Measurements from ENCODE around the gene KCNT1. TPM values are rescaled to one million over a fixed set of nuclear protein-coding genes. Genes with fewer than 3 reads are reported as not detected.

Gene KCNT1
- total RNA-seq, 1 experiment from 2014 or later, result not detected

DNA sequence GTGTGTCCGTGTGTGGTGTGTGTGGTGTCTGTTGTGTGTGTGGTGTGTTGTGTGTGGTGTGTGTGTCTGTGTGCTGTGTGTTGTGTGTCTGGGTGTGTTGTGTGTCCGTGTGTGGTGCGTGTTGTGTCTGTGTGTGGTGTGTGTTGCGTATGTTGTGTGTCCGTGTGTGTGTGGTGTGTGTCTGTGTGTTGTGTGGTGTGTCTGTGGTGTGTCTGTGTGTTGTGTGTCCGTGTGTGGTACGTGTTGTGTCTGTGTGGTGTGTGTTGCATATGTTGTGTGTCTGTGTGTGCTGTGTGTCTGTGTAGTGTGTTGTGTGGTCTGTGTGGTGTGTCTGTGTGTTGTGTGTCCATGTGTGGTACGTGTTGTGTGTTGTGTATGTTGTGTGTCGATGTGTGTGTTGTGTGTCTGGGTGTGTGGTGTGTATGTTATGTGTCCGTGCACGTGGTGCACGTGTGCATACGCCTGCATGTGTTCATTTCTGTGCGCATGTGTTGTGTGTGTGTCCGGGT, 72.3 kb downstream of the KCNT1 start:
- DNase-seq, result no peak
- no peaks in the 10 kb centered on the region for H3K79me2 ChIP-seq (ENCODE audit: low read length)
- H3K4me1 ChIP-seq (ENCODE audit: low read length), result no peaks in the 10 kb centered on the region
- H3K4me3 ChIP-seq (ENCODE audit: low read length), result no peak overlapping the region
- H3K27ac ChIP-seq (ENCODE audit: low read length), result no peak overlapping the region
- H3K9me3 ChIP-seq (ENCODE audit: low read length), result no peaks in the 10 kb centered on the region
- no peak overlapping the region for H3K9ac ChIP-seq (ENCODE audit: low read length)
- H3K36me3 ChIP-seq (ENCODE audit: insufficient read depth, low read length), result no peaks in the 10 kb centered on the region
- H3K27me3 ChIP-seq (ENCODE audit: low read length), result no peaks in the 10 kb centered on the region
- no peak overlapping the region for H2AFZ ChIP-seq (ENCODE audit: low read length)
- no peaks in the 10 kb centered on the region for H3K9me2 ChIP-seq (replicated peaks; ENCODE audit: insufficient read depth, low read length)
- no peak overlapping the region for H3K4me2 ChIP-seq (ENCODE audit: low read depth, low read length, poor library complexity, severe bottlenecking)
- no peaks in the 10 kb centered on the region for H4K20me1 ChIP-seq (ENCODE audit: insufficient read depth, low read depth, low read length)

- H3K36me3 ChIP-seq (ENCODE audit: insufficient read depth, low read length), result no peaks in the 10 kb centered on the region
- H3K27ac ChIP-seq (ENCODE audit: low read length), result no peak overlapping the region
- H3K9me3 ChIP-seq (ENCODE audit: low read length), result no peaks in the 10 kb centered on the region
- no peak overlapping the region for H2AFZ ChIP-seq (ENCODE audit: low read length)
- H3K9ac ChIP-seq (ENCODE audit: low read length), result no peak overlapping the region
- no peaks in the 10 kb centered on the region for H3K9me2 ChIP-seq (replicated peaks; ENCODE audit: insufficient read depth, low read length)
- DNase-seq, result no peak
- no peak overlapping the region for H3K4me2 ChIP-seq (ENCODE audit: low read depth, low read length, poor library complexity, severe bottlenecking)
- H3K4me3 ChIP-seq (ENCODE audit: low read length), result no peak overlapping the region
- no peaks in the 10 kb centered on the region for H3K4me1 ChIP-seq (ENCODE audit: low read length)
- no peaks in the 10 kb centered on the region for H3K79me2 ChIP-seq (ENCODE audit: low read length)
- H4K20me1 ChIP-seq (ENCODE audit: insufficient read depth, low read depth, low read length), result no peaks in the 10 kb centered on the region
- H3K27me3 ChIP-seq (ENCODE audit: low read length), result no peaks in the 10 kb centered on the region
Observed at GRCh38 chr9:135774794-135775525, 73.0 kb downstream of the KCNT1 start.

DNA sequence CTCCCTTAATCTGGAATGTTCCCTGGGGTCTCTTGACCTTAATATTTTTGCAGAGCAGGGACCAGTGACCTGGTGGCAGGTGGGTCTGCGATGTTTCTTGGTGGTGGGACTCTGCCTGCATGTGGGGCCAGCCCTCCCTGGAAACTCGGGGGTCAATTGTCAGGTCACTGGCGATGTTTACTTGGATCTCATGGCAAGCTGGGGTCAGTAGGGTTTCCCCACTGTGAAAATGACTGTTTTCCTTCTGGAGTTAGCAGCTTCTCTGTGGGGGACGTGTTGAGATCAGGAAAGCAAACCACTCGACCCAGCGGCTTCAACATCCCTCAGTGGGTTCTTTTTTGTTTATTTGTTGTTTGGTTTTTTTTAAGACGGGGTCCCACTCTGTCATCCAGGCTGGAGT, 73.9 kb downstream of the KCNT1 start:
- H3K27ac ChIP-seq (ENCODE audit: low read length), result no peak overlapping the region
- DNase-seq, result no peak
- no peaks in the 10 kb centered on the region for H3K36me3 ChIP-seq (ENCODE audit: insufficient read depth, low read length)
- no peaks in the 10 kb centered on the region for H3K9me3 ChIP-seq (ENCODE audit: low read length)
- no peaks in the 10 kb centered on the region for H3K9me2 ChIP-seq (replicated peaks; ENCODE audit: insufficient read depth, low read length)
- H4K20me1 ChIP-seq (ENCODE audit: insufficient read depth, low read depth, low read length), result no peaks in the 10 kb centered on the region
- no peaks in the 10 kb centered on the region for H3K27me3 ChIP-seq (ENCODE audit: low read length)
- no peak overlapping the region for H3K9ac ChIP-seq (ENCODE audit: low read length)
- no peak overlapping the region for H3K4me3 ChIP-seq (ENCODE audit: low read length)
- H3K4me1 ChIP-seq (ENCODE audit: low read length), result no peaks in the 10 kb centered on the region
- no peaks in the 10 kb centered on the region for H3K79me2 ChIP-seq (ENCODE audit: low read length)
- no peak overlapping the region for H2AFZ ChIP-seq (ENCODE audit: low read length)
- H3K4me2 ChIP-seq (ENCODE audit: low read depth, low read length, poor library complexity, severe bottlenecking), result no peak overlapping the region

DNA sequence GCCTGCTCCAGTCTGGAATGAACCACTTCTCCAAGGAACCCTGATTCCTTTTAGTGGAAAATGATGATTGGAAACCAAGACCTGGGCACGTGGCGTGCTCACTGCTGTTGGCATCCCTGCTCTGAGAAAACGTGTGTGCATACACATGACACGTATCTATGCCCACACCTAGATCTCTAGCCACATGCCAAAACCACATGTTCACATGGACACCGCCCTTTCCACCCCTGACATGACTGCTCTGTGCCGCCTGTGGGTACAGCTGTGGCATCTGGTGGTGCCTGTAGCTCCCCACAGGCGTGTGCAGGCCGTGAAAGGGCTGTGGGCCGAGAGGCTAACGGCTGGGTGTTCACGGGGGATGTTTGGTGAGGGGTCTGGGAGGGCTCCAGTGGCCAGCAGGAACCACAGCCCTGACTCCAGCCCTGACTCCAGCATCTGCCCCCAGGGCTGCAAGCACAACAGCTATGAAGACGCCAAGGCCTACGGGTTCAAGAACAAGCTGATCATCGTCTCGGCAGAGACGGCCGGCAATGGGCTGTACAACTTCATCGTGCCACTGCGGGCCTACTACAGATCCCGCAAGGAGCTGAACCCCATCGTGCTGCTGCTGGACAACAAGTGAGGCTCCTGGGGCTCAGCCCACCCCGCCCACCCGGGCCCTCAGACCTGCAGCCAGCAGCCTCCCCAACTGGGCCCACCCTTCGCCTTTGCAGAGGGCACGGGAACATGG, 75.1 kb downstream of the KCNT1 start:
- H3K4me3 ChIP-seq (ENCODE audit: low read length), result no peak overlapping the region
- H3K27me3 ChIP-seq (ENCODE audit: low read length), result no peaks in the 10 kb centered on the region
- no peaks in the 10 kb centered on the region for H3K9me3 ChIP-seq (ENCODE audit: low read length)
- DNase-seq, result no peak
- no peak overlapping the region for H3K9ac ChIP-seq (ENCODE audit: low read length)
- no peaks in the 10 kb centered on the region for H4K20me1 ChIP-seq (ENCODE audit: insufficient read depth, low read depth, low read length)
- no peak overlapping the region for H3K27ac ChIP-seq (ENCODE audit: low read length)
- no peaks in the 10 kb centered on the region for H3K4me1 ChIP-seq (ENCODE audit: low read length)
- no peak overlapping the region for H2AFZ ChIP-seq (ENCODE audit: low read length)
- H3K79me2 ChIP-seq (ENCODE audit: low read length), result no peaks in the 10 kb centered on the region
- no peak overlapping the region for H3K4me2 ChIP-seq (ENCODE audit: low read depth, low read length, poor library complexity, severe bottlenecking)
- H3K9me2 ChIP-seq (replicated peaks; ENCODE audit: insufficient read depth, low read length), result no peaks in the 10 kb centered on the region
- H3K36me3 ChIP-seq (ENCODE audit: insufficient read depth, low read length), result no peaks in the 10 kb centered on the region

GRCh38 chr9:135777623-135778177, 75.7 kb downstream of the KCNT1 start:
- Histone ChIP-seq H3K4me3 (ENCODE audit: low read length) (no peak overlapping the region), H2AFZ (ENCODE audit: low read length) (no peak overlapping the region), H4K20me1 (ENCODE audit: insufficient read depth, low read depth, low read length) (no peaks in the 10 kb centered on the region), H3K27ac (ENCODE audit: low read length) (no peak overlapping the region), H3K4me2 (ENCODE audit: low read depth, low read length, poor library complexity, severe bottlenecking) (no peak overlapping the region), H3K36me3 (ENCODE audit: insufficient read depth, low read length) (no peaks in the 10 kb centered on the region), H3K27me3 (ENCODE audit: low read length) (no peaks in the 10 kb centered on the region), H3K9me3 (ENCODE audit: low read length) (no peaks in the 10 kb centered on the region), H3K9me2 (replicated peaks; ENCODE audit: insufficient read depth, low read length) (no peaks in the 10 kb centered on the region), H3K79me2 (ENCODE audit: low read length) (no peaks in the 10 kb centered on the region), H3K4me1 (ENCODE audit: low read length) (no peaks in the 10 kb centered on the region), H3K9ac (ENCODE audit: low read length) (no peak overlapping the region)
- DNase-seq, result no peak

DNA sequence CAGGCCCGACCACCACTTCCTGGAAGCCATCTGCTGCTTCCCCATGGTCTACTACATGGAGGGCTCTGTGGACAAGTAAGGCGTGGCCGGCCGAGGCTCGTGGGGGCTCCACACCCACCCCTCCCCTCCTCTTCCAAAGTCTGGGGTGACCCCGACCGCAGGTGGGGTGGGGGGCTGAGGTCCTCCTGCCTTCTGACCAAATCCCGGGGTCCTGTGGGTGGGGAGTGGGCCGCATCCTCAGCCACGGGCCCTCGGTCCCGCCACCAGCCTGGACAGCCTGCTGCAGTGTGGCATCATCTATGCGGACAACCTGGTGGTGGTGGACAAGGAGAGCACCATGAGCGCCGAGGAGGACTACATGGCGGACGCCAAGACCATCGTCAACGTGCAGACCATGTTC, 76.4 kb downstream of the KCNT1 start:
- H3K4me1 ChIP-seq (ENCODE audit: low read length), result no peaks in the 10 kb centered on the region
- no peaks in the 10 kb centered on the region for H3K36me3 ChIP-seq (ENCODE audit: insufficient read depth, low read length)
- no peak overlapping the region for H3K4me3 ChIP-seq (ENCODE audit: low read length)
- no peak overlapping the region for H3K4me2 ChIP-seq (ENCODE audit: low read depth, low read length, poor library complexity, severe bottlenecking)
- H4K20me1 ChIP-seq (ENCODE audit: insufficient read depth, low read depth, low read length), result no peaks in the 10 kb centered on the region
- H2AFZ ChIP-seq (ENCODE audit: low read length), result no peak overlapping the region
- DNase-seq, result no peak
- H3K27ac ChIP-seq (ENCODE audit: low read length), result no peak overlapping the region
- no peaks in the 10 kb centered on the region for H3K27me3 ChIP-seq (ENCODE audit: low read length)
- H3K9ac ChIP-seq (ENCODE audit: low read length), result no peak overlapping the region
- no peaks in the 10 kb centered on the region for H3K79me2 ChIP-seq (ENCODE audit: low read length)
- H3K9me2 ChIP-seq (replicated peaks; ENCODE audit: insufficient read depth, low read length), result no peaks in the 10 kb centered on the region
- no peaks in the 10 kb centered on the region for H3K9me3 ChIP-seq (ENCODE audit: low read length)

DNA sequence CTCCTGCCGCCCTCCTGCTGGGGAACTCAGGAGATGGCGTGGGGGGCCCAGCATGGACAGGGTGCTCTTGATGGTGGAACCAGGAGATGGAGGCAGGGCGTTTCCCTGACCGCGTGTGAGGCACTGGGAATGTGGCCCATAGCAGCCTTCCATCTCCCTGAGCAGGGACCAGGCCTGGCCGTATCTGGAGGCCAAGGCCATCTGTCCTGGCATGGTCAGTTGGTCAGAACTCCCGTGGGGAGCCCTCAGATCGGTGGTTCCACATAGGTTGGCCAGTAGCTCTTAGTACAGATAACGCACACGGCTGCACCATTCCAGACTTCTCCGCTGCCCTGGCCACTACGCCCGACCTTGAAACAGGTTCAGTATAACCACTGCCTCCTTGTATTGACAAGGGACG, 77.6 kb downstream of the KCNT1 start:
- H3K9me3 ChIP-seq (ENCODE audit: low read length), result no peaks in the 10 kb centered on the region

GRCh38 chr9:135780086-135780485, 78.1 kb downstream of the KCNT1 start:
- Histone ChIP-seq H4K20me1 (ENCODE audit: insufficient read depth, low read depth, low read length) (no peaks in the 10 kb centered on the region), H3K9ac (ENCODE audit: low read length) (no peak overlapping the region), H3K27me3 (ENCODE audit: low read length) (no peaks in the 10 kb centered on the region), H3K4me3 (ENCODE audit: low read length) (no peak overlapping the region), H3K9me2 (replicated peaks; ENCODE audit: insufficient read depth, low read length) (no peaks in the 10 kb centered on the region), H3K4me1 (ENCODE audit: low read length) (no peaks in the 10 kb centered on the region), H3K79me2 (ENCODE audit: low read length) (no peaks in the 10 kb centered on the region), H3K4me2 (ENCODE audit: low read depth, low read length, poor library complexity, severe bottlenecking) (no peak overlapping the region), H3K9me3 (ENCODE audit: low read length) (no peaks in the 10 kb centered on the region), H2AFZ (ENCODE audit: low read length) (no peak overlapping the region), H3K36me3 (ENCODE audit: insufficient read depth, low read length) (no peaks in the 10 kb centered on the region), H3K27ac (ENCODE audit: low read length) (no peak overlapping the region)
- DNase-seq, result no peak

More for the DNA sequence above, 77.6 kb downstream of the KCNT1 start:
- H4K20me1 ChIP-seq (ENCODE audit: insufficient read depth, low read depth, low read length), result no peaks in the 10 kb centered on the region
- H3K79me2 ChIP-seq (ENCODE audit: low read length), result no peaks in the 10 kb centered on the region
- H3K27me3 ChIP-seq (ENCODE audit: low read length), result no peaks in the 10 kb centered on the region
- H3K9ac ChIP-seq (ENCODE audit: low read length), result no peak overlapping the region
- no peak overlapping the region for H2AFZ ChIP-seq (ENCODE audit: low read length)
- no peaks in the 10 kb centered on the region for H3K36me3 ChIP-seq (ENCODE audit: insufficient read depth, low read length)
- no peak for DNase-seq
- no peaks in the 10 kb centered on the region for H3K4me1 ChIP-seq (ENCODE audit: low read length)
- H3K27ac ChIP-seq (ENCODE audit: low read length), result no peak overlapping the region
- H3K4me3 ChIP-seq (ENCODE audit: low read length), result no peak overlapping the region
- no peaks in the 10 kb centered on the region for H3K9me2 ChIP-seq (replicated peaks; ENCODE audit: insufficient read depth, low read length)
- no peak overlapping the region for H3K4me2 ChIP-seq (ENCODE audit: low read depth, low read length, poor library complexity, severe bottlenecking)

Data from Karpas-422 (cell line).